ENCODE results near the gene RASL10B.

The RASL10B gene

GRCh38 chr17:35733366-35733765, 1.9 kb downstream of the RASL10B start:
- H3K4me3 ChIP-seq (ENCODE audit: low read depth, low read length): no peak overlapping the region
- no peak for DNase-seq (ENCODE audit: low read depth)
- TF ChIP-seq, protein P1, sequence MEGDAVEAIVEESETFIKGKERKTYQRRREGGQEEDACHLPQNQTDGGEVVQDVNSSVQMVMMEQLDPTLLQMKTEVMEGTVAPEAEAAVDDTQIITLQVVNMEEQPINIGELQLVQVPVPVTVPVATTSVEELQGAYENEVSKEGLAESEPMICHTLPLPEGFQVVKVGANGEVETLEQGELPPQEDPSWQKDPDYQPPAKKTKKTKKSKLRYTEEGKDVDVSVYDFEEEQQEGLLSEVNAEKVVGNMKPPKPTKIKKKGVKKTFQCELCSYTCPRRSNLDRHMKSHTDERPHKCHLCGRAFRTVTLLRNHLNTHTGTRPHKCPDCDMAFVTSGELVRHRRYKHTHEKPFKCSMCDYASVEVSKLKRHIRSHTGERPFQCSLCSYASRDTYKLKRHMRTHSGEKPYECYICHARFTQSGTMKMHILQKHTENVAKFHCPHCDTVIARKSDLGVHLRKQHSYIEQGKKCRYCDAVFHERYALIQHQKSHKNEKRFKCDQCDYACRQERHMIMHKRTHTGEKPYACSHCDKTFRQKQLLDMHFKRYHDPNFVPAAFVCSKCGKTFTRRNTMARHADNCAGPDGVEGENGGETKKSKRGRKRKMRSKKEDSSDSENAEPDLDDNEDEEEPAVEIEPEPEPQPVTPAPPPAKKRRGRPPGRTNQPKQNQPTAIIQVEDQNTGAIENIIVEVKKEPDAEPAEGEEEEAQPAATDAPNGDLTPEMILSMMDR (conservative IDR thresholded peaks at IDR 0.05; ENCODE audit: low read depth, low read length): no peak

DNA sequence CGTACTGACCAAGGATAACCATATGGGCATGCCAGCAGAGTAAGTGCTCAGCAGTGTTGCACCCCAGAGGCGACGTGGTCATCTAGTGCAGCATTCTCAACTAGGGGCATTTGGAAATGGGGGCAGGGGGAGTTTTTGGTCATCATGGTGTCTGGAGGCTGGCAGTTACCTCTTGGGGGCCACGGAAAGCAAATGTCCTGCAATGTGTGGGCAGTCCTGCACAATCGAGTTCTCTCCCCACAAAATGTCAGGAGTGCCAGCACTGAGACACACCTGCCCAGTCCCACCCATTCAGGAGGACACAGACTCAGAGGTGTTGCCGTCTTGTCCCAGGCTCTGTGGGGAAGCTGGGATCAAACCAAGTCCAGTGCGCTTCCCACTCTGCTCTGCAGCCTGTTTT, 3.0 kb downstream of the RASL10B start:
- no peak overlapping the region for H3K4me3 ChIP-seq (ENCODE audit: low read depth, low read length)
- TF ChIP-seq, protein P1 (conservative IDR thresholded peaks at IDR 0.05; ENCODE audit: low read depth, low read length): no peak
- no peak for DNase-seq (ENCODE audit: low read depth)

DNA sequence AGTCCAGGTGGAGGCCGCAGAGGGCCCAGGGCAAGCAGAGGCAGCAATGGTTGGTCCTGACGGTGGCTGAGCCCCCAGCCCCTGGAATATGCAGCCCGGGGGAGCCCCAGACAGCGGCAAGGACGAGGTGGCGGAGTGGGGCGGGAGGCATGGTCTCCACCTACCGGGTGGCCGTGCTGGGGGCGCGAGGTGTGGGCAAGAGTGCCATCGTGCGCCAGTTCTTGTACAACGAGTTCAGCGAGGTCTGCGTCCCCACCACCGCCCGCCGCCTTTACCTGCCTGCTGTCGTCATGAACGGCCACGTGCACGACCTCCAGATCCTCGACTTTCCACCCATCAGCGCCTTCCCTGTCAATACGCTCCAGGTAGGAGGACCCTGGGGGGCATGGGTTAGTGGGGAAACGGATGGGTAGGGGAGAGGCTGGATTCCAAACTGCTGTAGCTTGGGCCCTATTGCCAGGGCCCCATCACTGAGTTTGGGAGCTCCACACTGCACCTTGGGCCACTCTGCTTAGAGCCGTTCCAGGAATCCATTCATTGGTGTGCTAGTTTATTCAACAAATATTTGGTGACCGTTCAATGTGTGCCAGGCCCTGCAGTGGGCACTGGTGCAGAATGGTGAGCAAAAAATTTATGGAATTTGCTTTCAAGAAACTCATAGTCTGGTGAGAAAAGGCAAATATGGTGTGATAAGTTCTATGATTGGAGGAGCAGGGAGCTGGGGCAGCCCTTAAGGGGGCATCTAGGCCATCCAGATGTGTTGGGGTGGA, 3.8 kb downstream of the RASL10B start:
- no peak overlapping the region for H3K4me3 ChIP-seq (ENCODE audit: low read depth, low read length)
- no peak for DNase-seq (ENCODE audit: low read depth)
- TF ChIP-seq, protein P1 (conservative IDR thresholded peaks at IDR 0.05; ENCODE audit: low read depth, low read length): no peak

- DNase-seq (ENCODE audit: low read depth): no peak
- TF ChIP-seq, protein P1 (conservative IDR thresholded peaks at IDR 0.05; ENCODE audit: low read depth, low read length): no peak
- no peak overlapping the region for H3K4me3 ChIP-seq (ENCODE audit: low read depth, low read length)
Observed at GRCh38 chr17:35736236-35736635, 4.8 kb downstream of the RASL10B start.

- TF ChIP-seq, protein P1 (conservative IDR thresholded peaks at IDR 0.05; ENCODE audit: low read depth, low read length): no peak
- DNase-seq (ENCODE audit: low read depth): no peak
- H3K4me3 ChIP-seq (ENCODE audit: low read depth, low read length): no peak overlapping the region
Observed at GRCh38 chr17:35738519-35739133, 7.2 kb downstream of the RASL10B start.

- no peak for DNase-seq (ENCODE audit: low read depth)
- no peak overlapping the region for H3K4me3 ChIP-seq (ENCODE audit: low read depth, low read length)
- TF ChIP-seq, protein P1 (conservative IDR thresholded peaks at IDR 0.05; ENCODE audit: low read depth, low read length): no peak
Observed at GRCh38 chr17:35740216-35740615, 8.8 kb downstream of the RASL10B start.
